Muscle of back (tissue), 11 donors: Measurements from ENCODE around the gene MRPL3. TPM values are rescaled to one million over a fixed set of nuclear protein-coding genes. Genes with fewer than 3 reads are reported as not detected.

Source experiments
- DNase-seq, 3 donors: peaks; one replicate each; pipeline versions ENCODE4 v3.0.0 to v3.0.0-alpha.2; 2013
- polyA plus RNA-seq, 10 donors: library from polyadenylated mRNA; unstranded; fragments of 120-200 nt; gene quantifications; one replicate each; pipeline ENCODE4 v1.2.1, GENCODE V29; 2013; ENCODE audit not compliant: insufficient read length in 10 of 10

The MRPL3 gene
- polyA plus RNA-seq, 10 donors = 71.9 to 86.9 (median 79.5) TPM

DNA sequence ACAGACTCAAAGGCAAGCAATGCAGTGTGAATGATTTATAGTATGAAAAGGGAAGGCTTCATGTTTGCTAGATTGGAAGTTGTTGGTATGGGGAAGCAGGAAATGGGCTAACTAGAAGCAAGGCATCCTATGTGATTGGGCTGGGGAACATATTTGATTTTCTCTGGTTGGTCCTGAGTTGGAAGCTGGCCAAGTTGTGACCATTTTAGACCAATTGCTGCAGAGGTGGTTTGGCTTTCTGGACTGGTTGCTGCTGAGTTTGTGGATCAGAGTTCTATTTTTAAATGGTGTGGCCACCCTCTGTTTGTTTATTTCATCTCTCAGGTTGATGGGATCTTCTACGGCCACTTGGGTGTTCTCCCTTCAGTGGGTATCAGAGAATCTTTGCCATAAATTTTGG lies 81.5 kb downstream of the MRPL3 start:
- DNase-seq = no peak

DNA sequence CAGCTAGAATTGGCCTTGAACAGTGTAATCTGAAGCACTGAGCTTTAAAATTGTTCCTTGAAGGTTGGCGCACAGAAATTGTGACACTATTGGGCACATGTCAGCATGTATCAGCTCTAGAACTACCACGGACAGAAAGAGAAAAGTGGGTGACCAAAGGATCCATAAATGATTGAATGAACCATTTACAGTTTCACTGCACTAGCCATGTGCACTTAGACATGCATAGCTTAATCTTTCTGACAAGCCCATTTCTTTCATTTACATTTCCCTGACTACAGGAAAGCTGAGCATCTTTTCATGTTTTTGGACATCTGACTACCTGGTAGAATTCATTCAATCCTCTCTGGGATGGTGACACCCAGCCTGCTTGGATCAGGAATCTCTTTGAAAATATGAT lies 85.0 kb downstream of the MRPL3 start:
- no peak for DNase-seq

Other genes starting within 250 kb of the MRPL3 start
- 10 to 100 TPM; 17.8 to 24.4 (median 22.1) TPM for gene NUDT16, start 121.2 kb downstream of the MRPL3 start, polyA plus RNA-seq